HG03108 (cell line): ENCODE measurements around the gene PLOD1.
A peak's percentile ranks its signal among the peaks of the same experiment; 100 is the strongest.

Experiments used
- ATAC-seq: cut with Tn5 transposase; IDR thresholded peaks from one replicate; pipeline ENCODE4 v1.9.1; 2021; ENCODE audit warnings: moderate library complexity; ENCODE audit not compliant: unreplicated experiment

Gene PLOD1

GRCh38 chr1:11977625-11978024 lies 43.1 kb downstream of the PLOD1 start:
- no peak for ATAC-seq

- no peak for ATAC-seq
Observed at GRCh38 chr1:11978301-11978700, 43.8 kb downstream of the PLOD1 start.

- no peak for ATAC-seq
Observed at GRCh38 chr1:11979028-11979850, 44.7 kb downstream of the PLOD1 start.

- ATAC-seq = peak; percentile 87
Observed at GRCh38 chr1:11979851-11980675, 45.5 kb downstream of the PLOD1 start, which contains the start of gene MFN2. TSS of gene MFN2 (plus strand) at chr1:11980444. CDS start at chr1:11989169, 8,725 bp downstream.

- ATAC-seq = no peak
Observed at GRCh38 chr1:11980676-11980972, 46.1 kb downstream of the PLOD1 start.

- no peak for ATAC-seq
Observed at GRCh38 chr1:11981378-11982009, 47.0 kb downstream of the PLOD1 start.

GRCh38 chr1:11982010-11982392 lies 47.5 kb downstream of the PLOD1 start:
- no peak for ATAC-seq

- no peak for ATAC-seq
Observed at GRCh38 chr1:11984121-11984520, 49.6 kb downstream of the PLOD1 start.

GRCh38 chr1:11984576-11984975 lies 50.1 kb downstream of the PLOD1 start:
- ATAC-seq = no peak

- ATAC-seq = no peak
Observed at GRCh38 chr1:11985171-11985570, 50.7 kb downstream of the PLOD1 start.

GRCh38 chr1:11985851-11986250 lies 51.3 kb downstream of the PLOD1 start:
- ATAC-seq = no peak

GRCh38 chr1:11989669-11990068 lies 55.2 kb downstream of the PLOD1 start:
- ATAC-seq = no peak

GRCh38 chr1:11990303-11991032 lies 56.0 kb downstream of the PLOD1 start:
- ATAC-seq = no peak

- ATAC-seq = no peak
Observed at GRCh38 chr1:11991969-11992676, 57.6 kb downstream of the PLOD1 start.

GRCh38 chr1:11997081-11997850 lies 62.7 kb downstream of the PLOD1 start:
- ATAC-seq = no peak

- ATAC-seq = no peak
Observed at GRCh38 chr1:11998636-11999035, 64.1 kb downstream of the PLOD1 start.

- no peak for ATAC-seq
Observed at GRCh38 chr1:11999236-11999635, 64.7 kb downstream of the PLOD1 start.

- ATAC-seq = no peak
Observed at GRCh38 chr1:12001249-12001917, 66.9 kb downstream of the PLOD1 start.

- ATAC-seq = no peak
Observed at GRCh38 chr1:12001996-12002493, 67.5 kb downstream of the PLOD1 start.
